Ascending aorta (tissue), 2 donors: ENCODE results near the gene TMEM209. TPM values are rescaled to one million over a fixed set of nuclear protein-coding genes. Genes with fewer than 3 reads are reported as not detected.
"Not testable (repeated sequence)": the region's sequence is repeated elsewhere in the genome, so short reads cannot be mapped to it uniquely, and the experiment has no call there.

ENCODE experiments used
- DNase-seq, 2 donors: peaks; one replicate each; pipeline ENCODE4 v3.0.0-alpha.2; 2019; ENCODE audit warnings: low spot score in 2 of 2
- H3K27ac ChIP-seq, 2 donors: fragments of 200-600 bp; sonication (generic); one replicate each; pipeline ENCODE4 v1.5.1; 2016 to 2017; ENCODE audit warnings: mild to moderate bottlenecking in 1 of 2
- H3K27me3 ChIP-seq: fragments of 200-600 bp; sonication (generic); one replicate; pipeline ENCODE4 v1.5.1; 2017
- H3K36me3 ChIP-seq, 2 donors: fragments of 200-600 bp; sonication (generic); one replicate each; pipeline ENCODE4 v1.5.1; 2016
- H3K4me1 ChIP-seq, 2 donors: fragments of 200-600 bp; sonication (generic); one replicate each; pipeline ENCODE4 v1.5.1; 2016 to 2017; ENCODE audit warnings: mild to moderate bottlenecking in 1 of 2
- H3K4me3 ChIP-seq, 2 donors: fragments of 200-600 bp; sonication (generic); one replicate each; pipeline ENCODE4 v1.5.1; 2016 to 2017; ENCODE audit warnings: mild to moderate bottlenecking in 1 of 2
- H3K9me3 ChIP-seq, 2 donors: fragments of 200-600 bp; sonication (generic); one replicate each; pipeline ENCODE4 v1.5.1; 2016
- CTCF ChIP-seq, 3 experiments: fragments of 200-600 bp in 2 of 3; fragments of 450-650 bp in 1 of 3; sonication (generic) in 2 of 3; IDR thresholded peaks; one replicate each; pipeline ENCODE4 v1.5.1; 2016 to 2019; ENCODE audit warnings: antibody characterized with exemption in 3 of 3, mild to moderate bottlenecking in 1 of 3, moderate library complexity in 1 of 3
- intact Hi-C: fragments of 100-400 bp; cut with DNase I; formaldehyde crosslinking; loops from one replicate; pipeline ENCODE4 v1.15.1; 2023
- total RNA-seq: library from RNA; depleted of rRNA; stranded (reverse); fragments of >200 nt; gene quantifications from one replicate; pipeline ENCODE4 v1.1.0, GENCODE V29; 2016

TMEM209 gene
- total RNA-seq, 1 donor from 2014 or later, result 5.3 TPM

GRCh38 chr7:130197094-130197493, 8.1 kb downstream of the TMEM209 start:
- Histone ChIP-seq H3K4me3 (no peak overlapping the region), H3K27ac (no peak overlapping the region), H3K27me3 (no peaks in the 10 kb centered on the region), H3K36me3 (peaks cover 18 to 45% of the 10 kb centered on the region in 2 donors), H3K9me3 (no peaks in the 10 kb centered on the region), H3K4me1 (no peaks in the 10 kb centered on the region)
- DNase-seq, result no peak
- no peak for TF ChIP-seq CTCF (IDR thresholded peaks at IDR 0.05)
- intact Hi-C loops, result no loop called here

- Histone ChIP-seq H3K4me1 (no peaks in the 10 kb centered on the region), H3K27me3 (no peaks in the 10 kb centered on the region), H3K9me3 (no peaks in the 10 kb centered on the region), H3K36me3 (peaks cover 15 to 43% of the 10 kb centered on the region in 2 donors), H3K27ac (no peak overlapping the region), H3K4me3 (no peak overlapping the region)
- intact Hi-C loops, result no loop called here
- TF ChIP-seq CTCF (IDR thresholded peaks at IDR 0.05), result no peak
- no peak for DNase-seq
Observed at GRCh38 chr7:130196476-130196875, 8.7 kb downstream of the TMEM209 start.

GRCh38 chr7:130195396-130195795, 9.8 kb downstream of the TMEM209 start:
- H3K4me3 ChIP-seq, result no peak overlapping the region
- no peaks in the 10 kb centered on the region for H3K4me1 ChIP-seq
- H3K27me3 ChIP-seq, result no peaks in the 10 kb centered on the region
- intact Hi-C loops, result no loop called here
- H3K36me3 ChIP-seq, result peaks cover 19 to 43% of the 10 kb centered on the region in 2 donors
- TF ChIP-seq CTCF (IDR thresholded peaks at IDR 0.05), result no peak
- DNase-seq, result no peak
- H3K27ac ChIP-seq, result no peak overlapping the region
- no peaks in the 10 kb centered on the region for H3K9me3 ChIP-seq

GRCh38 chr7:130191791-130192190, 13.4 kb downstream of the TMEM209 start:
- intact Hi-C loops, result no loop called here
- H3K9me3 ChIP-seq, result no peaks in the 10 kb centered on the region
- H3K4me1 ChIP-seq, result no peaks in the 10 kb centered on the region
- DNase-seq, result no peak
- H3K36me3 ChIP-seq, result peaks cover 19 to 35% of the 10 kb centered on the region in 2 donors
- H3K27me3 ChIP-seq, result no peaks in the 10 kb centered on the region
- no peak for TF ChIP-seq CTCF (IDR thresholded peaks at IDR 0.05)
- H3K27ac ChIP-seq, result no peak overlapping the region
- H3K4me3 ChIP-seq, result no peak overlapping the region

- H3K9me3 ChIP-seq, result no peaks in the 10 kb centered on the region
- no peak for DNase-seq
- no peak for TF ChIP-seq CTCF (IDR thresholded peaks at IDR 0.05)
- no peak overlapping the region for H3K4me3 ChIP-seq
- H3K27ac ChIP-seq, result no peak overlapping the region
- intact Hi-C loops, result no loop called here
- H3K4me1 ChIP-seq, result no peaks in the 10 kb centered on the region
- peaks cover 10 to 32% of the 10 kb centered on the region in 2 donors for H3K36me3 ChIP-seq
- H3K27me3 ChIP-seq, result no peaks in the 10 kb centered on the region
Observed at GRCh38 chr7:130189343-130189742, 15.9 kb downstream of the TMEM209 start.

GRCh38 chr7:130187360-130187759, 17.8 kb downstream of the TMEM209 start:
- Histone ChIP-seq H3K36me3 (peaks cover 13 to 34% of the 10 kb centered on the region in 2 donors), H3K4me1 (no peaks in the 10 kb centered on the region), H3K4me3 (no peak overlapping the region), H3K9me3 (no peaks in the 10 kb centered on the region), H3K27ac (no peak overlapping the region), H3K27me3 (no peaks in the 10 kb centered on the region)
- intact Hi-C loops, result no loop called here
- no peak for DNase-seq
- TF ChIP-seq CTCF (IDR thresholded peaks at IDR 0.05), result no peak

GRCh38 chr7:130184349-130184748, 20.9 kb downstream of the TMEM209 start:
- H3K27ac ChIP-seq, H3K9me3 ChIP-seq, H3K27me3 ChIP-seq, H3K4me3 ChIP-seq, DNase-seq, intact Hi-C loops, H3K4me1 ChIP-seq: not testable (repeated sequence)
- peaks cover 10 to 44% of the 10 kb centered on the region in 2 donors for H3K36me3 ChIP-seq
